GM12891 (cell line): ENCODE measurements around the gene MAST2.

Experiments
- DNase-seq: peaks from one replicate; pipeline ENCODE4 v3.0.0; 2011; ENCODE audit warnings: low spot score; ENCODE audit not compliant: insufficient read length
- FAIRE-seq: peaks from 2 replicates; lab custom pipeline; 2011; peaks lifted over from hg19 to GRCh38; lab: Jason Lieb, UNC
- PAX5 ChIP-seq: IDR thresholded peaks from 2 replicates; pipeline ENCODE4 v1.6.1; 2011; ENCODE audit warnings: low read length, moderate library complexity, mild to moderate bottlenecking; ENCODE audit not compliant: insufficient read depth, severe bottlenecking
- POLR2A ChIP-seq: IDR thresholded peaks from 2 replicates; pipeline ENCODE4 v1.6.1; 2011; ENCODE audit warnings: low read depth, low read length, control low read depth
- POLR2AphosphoS5 ChIP-seq: IDR thresholded peaks from 2 replicates; pipeline ENCODE4 v1.6.1; 2011; ENCODE audit warnings: low read depth, low read length, control low read depth
- POU2F2 ChIP-seq: IDR thresholded peaks from 2 replicates; pipeline ENCODE4 v1.6.1; 2011; ENCODE audit warnings: low read depth, mild to moderate bottlenecking, control low read depth, low read length, moderate library complexity
- SPI1 ChIP-seq: IDR thresholded peaks from 2 replicates; pipeline ENCODE4 v1.6.1; 2011; ENCODE audit warnings: low read depth, low read length, control low read depth
- TAF1 ChIP-seq: IDR thresholded peaks from 2 replicates; pipeline ENCODE4 v1.6.1; 2011; ENCODE audit warnings: low read depth, low read length, control low read depth

Gene MAST2

GRCh38 chr1:45887156-45887842 is 83.9 kb downstream of the MAST2 start:
- TF ChIP-seq TAF1 (no peak), POLR2AphosphoS5 (no peak)
- peak; percentile 28 for FAIRE-seq
- DNase-seq: no peak

- peak; percentile 43 for FAIRE-seq
- TF ChIP-seq PAX5 (no peak), POLR2AphosphoS5 (no peak), TAF1 (no peak), POU2F2 (no peak), SPI1 (no peak), POLR2A (no peak)
- DNase-seq: no peak
These were observed 86.7 kb downstream of the MAST2 start for GRCh38 chr1:45890078-45890477.

GRCh38 chr1:45891087-45891486 is 87.7 kb downstream of the MAST2 start:
- no peak for TF ChIP-seq POLR2A
- no peak for TF ChIP-seq TAF1
- TF ChIP-seq POU2F2: no peak
- no peak for TF ChIP-seq SPI1
- no peak for TF ChIP-seq POLR2AphosphoS5
- TF ChIP-seq PAX5: no peak
- no peak for DNase-seq
- FAIRE-seq: no peak

GRCh38 chr1:45892068-45892785 is 88.8 kb downstream of the MAST2 start:
- DNase-seq: no peak
- TF ChIP-seq SPI1 (no peak), POLR2AphosphoS5 (no peak), TAF1 (no peak), POU2F2 (no peak), PAX5 (no peak), POLR2A (no peak)
- no peak for FAIRE-seq

- FAIRE-seq: no peak
- TF ChIP-seq TAF1 (no peak), PAX5 (no peak), SPI1 (no peak)
These were observed 90.9 kb downstream of the MAST2 start for GRCh38 chr1:45894331-45894730.

GRCh38 chr1:45894921-45895320 is 91.5 kb downstream of the MAST2 start:
- DNase-seq (no peak), FAIRE-seq (no peak)
- TF ChIP-seq POU2F2 (no peak), SPI1 (no peak), TAF1 (no peak), POLR2A (no peak), PAX5 (no peak), POLR2AphosphoS5 (no peak)

More at GRCh38 chr1:45894331-45894730, 90.9 kb downstream of the MAST2 start:
- DNase-seq: no peak

- no peak for TF ChIP-seq POLR2AphosphoS5
- TF ChIP-seq SPI1: no peak
- TF ChIP-seq POLR2A: no peak
- TF ChIP-seq TAF1: no peak
- no peak for TF ChIP-seq POU2F2
- no peak for TF ChIP-seq PAX5
- FAIRE-seq (no peak), DNase-seq (no peak)
These were observed 92.0 kb downstream of the MAST2 start for GRCh38 chr1:45895406-45895805.

- DNase-seq: no peak
- no peak for TF ChIP-seq TAF1
- TF ChIP-seq PAX5: no peak
- TF ChIP-seq POLR2A: no peak
- TF ChIP-seq POU2F2: no peak
- TF ChIP-seq POLR2AphosphoS5: no peak
- TF ChIP-seq SPI1: no peak
- no peak for FAIRE-seq
These were observed 103.5 kb downstream of the MAST2 start for GRCh38 chr1:45906883-45907282.

GRCh38 chr1:45908611-45909140 is 105.3 kb downstream of the MAST2 start:
- no peak for DNase-seq

More at GRCh38 chr1:45908611-45909140, 105.3 kb downstream of the MAST2 start:
- TF ChIP-seq TAF1: no peak
- no peak for TF ChIP-seq PAX5
- no peak for TF ChIP-seq POLR2A
- no peak for FAIRE-seq
